HL-60 (cell line): Measurements from ENCODE around the gene TMC1.

Experiments used
- DNase-seq, 2 experiments: peaks; one replicate each; pipeline ENCODE4 v3.0.0-alpha.2; 2010 to 2020; ENCODE audit warnings: low read depth in 1 of 2, low spot score in 1 of 2
- H3K27ac ChIP-seq: fragments of 250-450 bp; sonication (Bioruptor Pico); replicated peaks from 2 replicates; pipeline ENCODE4 v1.5.1; 2020; ENCODE audit warnings: mild to moderate bottlenecking, moderate library complexity
- H3K27me3 ChIP-seq: fragments of 250-450 bp; sonication (Bioruptor Pico); 2 replicates; pipeline ENCODE4 v1.5.1; 2021; ENCODE audit warnings: mild to moderate bottlenecking, moderate library complexity; ENCODE audit not compliant: insufficient read depth, poor library complexity, severe bottlenecking
- H3K4me3 ChIP-seq: replicated peaks from 2 replicates; pipeline ENCODE4 v1.5.1; 2011; ENCODE audit warnings: mild to moderate bottlenecking, control low read depth, low read length; ENCODE audit not compliant: insufficient read depth
- GABPA ChIP-seq: IDR thresholded peaks from 2 replicates; pipeline ENCODE4 v1.6.1; 2012; ENCODE audit warnings: low read depth
- POLR2AphosphoS5 ChIP-seq: IDR thresholded peaks from 2 replicates; pipeline ENCODE4 v1.6.1; 2012; ENCODE audit warnings: low read depth
- SPI1 ChIP-seq: IDR thresholded peaks from 2 replicates; pipeline ENCODE4 v1.6.1; 2012; ENCODE audit warnings: low read depth, mild to moderate bottlenecking, borderline replicate concordance
- TF ChIP-seq, protein P1 (sequence below): IDR thresholded peaks from one replicate; pipeline ENCODE4 v1.5.1; 2011; ENCODE audit warnings: low read length, control low read depth, inconsistent platforms; ENCODE audit not compliant: insufficient read depth
- TF ChIP-seq, protein P2 (sequence below): IDR thresholded peaks from 2 replicates; pipeline ENCODE4 v1.6.1; 2012; ENCODE audit warnings: low read depth; ENCODE audit not compliant: insufficient replicate concordance

TMC1 gene

GRCh38 chr9:72599874-72600534 lies 78.6 kb downstream of the TMC1 start:
- no peak for DNase-seq
- no peak overlapping the region for H3K4me3 ChIP-seq

DNA sequence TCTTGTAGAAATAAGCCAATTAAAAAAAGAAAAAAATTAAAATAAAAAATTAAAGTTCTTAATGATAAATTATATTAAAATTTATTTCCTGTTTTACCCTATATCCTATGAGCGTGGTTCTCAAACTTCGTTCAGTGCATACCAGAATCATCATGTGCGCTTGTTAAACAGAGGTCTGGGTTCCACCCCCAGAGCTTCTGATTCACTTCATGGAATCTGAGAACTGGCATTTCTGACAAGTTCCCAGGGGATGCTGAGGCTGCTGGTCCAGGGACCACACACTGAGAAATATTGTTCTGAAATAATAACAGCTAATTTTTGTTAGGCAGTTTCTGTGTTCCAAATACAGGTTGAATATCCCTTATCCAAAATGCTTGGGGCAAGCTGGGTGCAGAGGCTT lies 79.3 kb downstream of the TMC1 start:
- DNase-seq: no peak

More at GRCh38 chr9:72599874-72600534, 78.6 kb downstream of the TMC1 start:
- TF ChIP-seq SPI1 (no peak), POLR2AphosphoS5 (no peak), GABPA (no peak)
- TF ChIP-seq, protein P1, sequence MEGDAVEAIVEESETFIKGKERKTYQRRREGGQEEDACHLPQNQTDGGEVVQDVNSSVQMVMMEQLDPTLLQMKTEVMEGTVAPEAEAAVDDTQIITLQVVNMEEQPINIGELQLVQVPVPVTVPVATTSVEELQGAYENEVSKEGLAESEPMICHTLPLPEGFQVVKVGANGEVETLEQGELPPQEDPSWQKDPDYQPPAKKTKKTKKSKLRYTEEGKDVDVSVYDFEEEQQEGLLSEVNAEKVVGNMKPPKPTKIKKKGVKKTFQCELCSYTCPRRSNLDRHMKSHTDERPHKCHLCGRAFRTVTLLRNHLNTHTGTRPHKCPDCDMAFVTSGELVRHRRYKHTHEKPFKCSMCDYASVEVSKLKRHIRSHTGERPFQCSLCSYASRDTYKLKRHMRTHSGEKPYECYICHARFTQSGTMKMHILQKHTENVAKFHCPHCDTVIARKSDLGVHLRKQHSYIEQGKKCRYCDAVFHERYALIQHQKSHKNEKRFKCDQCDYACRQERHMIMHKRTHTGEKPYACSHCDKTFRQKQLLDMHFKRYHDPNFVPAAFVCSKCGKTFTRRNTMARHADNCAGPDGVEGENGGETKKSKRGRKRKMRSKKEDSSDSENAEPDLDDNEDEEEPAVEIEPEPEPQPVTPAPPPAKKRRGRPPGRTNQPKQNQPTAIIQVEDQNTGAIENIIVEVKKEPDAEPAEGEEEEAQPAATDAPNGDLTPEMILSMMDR: no peak
- TF ChIP-seq, protein P2, sequence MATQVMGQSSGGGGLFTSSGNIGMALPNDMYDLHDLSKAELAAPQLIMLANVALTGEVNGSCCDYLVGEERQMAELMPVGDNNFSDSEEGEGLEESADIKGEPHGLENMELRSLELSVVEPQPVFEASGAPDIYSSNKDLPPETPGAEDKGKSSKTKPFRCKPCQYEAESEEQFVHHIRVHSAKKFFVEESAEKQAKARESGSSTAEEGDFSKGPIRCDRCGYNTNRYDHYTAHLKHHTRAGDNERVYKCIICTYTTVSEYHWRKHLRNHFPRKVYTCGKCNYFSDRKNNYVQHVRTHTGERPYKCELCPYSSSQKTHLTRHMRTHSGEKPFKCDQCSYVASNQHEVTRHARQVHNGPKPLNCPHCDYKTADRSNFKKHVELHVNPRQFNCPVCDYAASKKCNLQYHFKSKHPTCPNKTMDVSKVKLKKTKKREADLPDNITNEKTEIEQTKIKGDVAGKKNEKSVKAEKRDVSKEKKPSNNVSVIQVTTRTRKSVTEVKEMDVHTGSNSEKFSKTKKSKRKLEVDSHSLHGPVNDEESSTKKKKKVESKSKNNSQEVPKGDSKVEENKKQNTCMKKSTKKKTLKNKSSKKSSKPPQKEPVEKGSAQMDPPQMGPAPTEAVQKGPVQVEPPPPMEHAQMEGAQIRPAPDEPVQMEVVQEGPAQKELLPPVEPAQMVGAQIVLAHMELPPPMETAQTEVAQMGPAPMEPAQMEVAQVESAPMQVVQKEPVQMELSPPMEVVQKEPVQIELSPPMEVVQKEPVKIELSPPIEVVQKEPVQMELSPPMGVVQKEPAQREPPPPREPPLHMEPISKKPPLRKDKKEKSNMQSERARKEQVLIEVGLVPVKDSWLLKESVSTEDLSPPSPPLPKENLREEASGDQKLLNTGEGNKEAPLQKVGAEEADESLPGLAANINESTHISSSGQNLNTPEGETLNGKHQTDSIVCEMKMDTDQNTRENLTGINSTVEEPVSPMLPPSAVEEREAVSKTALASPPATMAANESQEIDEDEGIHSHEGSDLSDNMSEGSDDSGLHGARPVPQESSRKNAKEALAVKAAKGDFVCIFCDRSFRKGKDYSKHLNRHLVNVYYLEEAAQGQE: no peak
- no peaks in the 10 kb centered on the region for H3K27me3 ChIP-seq
- no peak overlapping the region for H3K27ac ChIP-seq

DNA sequence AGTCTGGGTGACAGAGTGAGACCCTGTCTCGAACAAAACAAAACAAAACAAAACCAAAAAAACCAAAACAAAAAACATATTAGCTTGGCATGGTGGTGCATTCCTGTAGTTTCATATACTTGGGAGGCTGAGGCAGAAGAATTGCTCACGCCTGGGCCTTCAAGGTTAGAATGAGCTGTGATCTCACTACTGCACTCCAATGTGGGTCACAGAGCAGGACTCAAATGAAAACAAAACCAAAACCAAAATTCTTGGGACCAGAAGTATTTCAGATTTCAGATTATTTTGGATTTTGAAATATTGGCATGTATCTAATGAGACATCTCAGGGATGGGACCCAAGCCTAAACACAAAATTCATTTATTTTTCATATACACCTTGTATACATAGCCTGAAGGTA lies 80.2 kb downstream of the TMC1 start:
- H3K4me3 ChIP-seq: no peak overlapping the region
- no peak for DNase-seq
- no peak overlapping the region for H3K27ac ChIP-seq
- H3K27me3 ChIP-seq: no peaks in the 10 kb centered on the region
- TF ChIP-seq GABPA (no peak), SPI1 (no peak)
- TF ChIP-seq, protein P1: no peak

More for the DNA sequence above, 79.3 kb downstream of the TMC1 start:
- Histone ChIP-seq H3K27me3 (no peaks in the 10 kb centered on the region), H3K27ac (no peak overlapping the region), H3K4me3 (no peak overlapping the region)
- TF ChIP-seq, protein P1: no peak
- TF ChIP-seq GABPA (no peak), SPI1 (no peak), POLR2AphosphoS5 (no peak)
- TF ChIP-seq, protein P2: no peak

DNA sequence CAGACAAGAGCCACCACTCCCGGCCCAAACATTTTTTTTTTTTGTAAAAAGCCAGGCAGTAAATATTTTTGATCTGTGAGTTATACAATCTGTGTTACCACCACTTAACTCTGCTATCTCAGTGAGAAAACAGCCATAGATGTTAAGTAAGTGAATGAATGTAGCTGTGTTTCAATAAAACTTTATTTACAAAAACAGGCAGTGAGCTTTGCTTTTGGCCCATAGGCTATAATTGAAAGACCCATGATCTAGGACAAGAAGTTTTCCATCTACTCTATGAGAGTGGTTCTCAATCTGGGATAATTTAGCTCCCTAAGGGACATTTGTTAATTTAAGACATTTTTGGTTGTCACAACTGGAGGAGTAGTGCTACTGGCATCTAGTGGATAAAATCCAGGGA lies 91.0 kb downstream of the TMC1 start:
- H3K27ac ChIP-seq: no peak overlapping the region
- H3K4me3 ChIP-seq: no peak overlapping the region
- no peak for DNase-seq
- no peaks in the 10 kb centered on the region for H3K27me3 ChIP-seq
- TF ChIP-seq POLR2AphosphoS5: no peak
